ENCODE measurements around the gene C2orf74.

The C2orf74 gene

DNA sequence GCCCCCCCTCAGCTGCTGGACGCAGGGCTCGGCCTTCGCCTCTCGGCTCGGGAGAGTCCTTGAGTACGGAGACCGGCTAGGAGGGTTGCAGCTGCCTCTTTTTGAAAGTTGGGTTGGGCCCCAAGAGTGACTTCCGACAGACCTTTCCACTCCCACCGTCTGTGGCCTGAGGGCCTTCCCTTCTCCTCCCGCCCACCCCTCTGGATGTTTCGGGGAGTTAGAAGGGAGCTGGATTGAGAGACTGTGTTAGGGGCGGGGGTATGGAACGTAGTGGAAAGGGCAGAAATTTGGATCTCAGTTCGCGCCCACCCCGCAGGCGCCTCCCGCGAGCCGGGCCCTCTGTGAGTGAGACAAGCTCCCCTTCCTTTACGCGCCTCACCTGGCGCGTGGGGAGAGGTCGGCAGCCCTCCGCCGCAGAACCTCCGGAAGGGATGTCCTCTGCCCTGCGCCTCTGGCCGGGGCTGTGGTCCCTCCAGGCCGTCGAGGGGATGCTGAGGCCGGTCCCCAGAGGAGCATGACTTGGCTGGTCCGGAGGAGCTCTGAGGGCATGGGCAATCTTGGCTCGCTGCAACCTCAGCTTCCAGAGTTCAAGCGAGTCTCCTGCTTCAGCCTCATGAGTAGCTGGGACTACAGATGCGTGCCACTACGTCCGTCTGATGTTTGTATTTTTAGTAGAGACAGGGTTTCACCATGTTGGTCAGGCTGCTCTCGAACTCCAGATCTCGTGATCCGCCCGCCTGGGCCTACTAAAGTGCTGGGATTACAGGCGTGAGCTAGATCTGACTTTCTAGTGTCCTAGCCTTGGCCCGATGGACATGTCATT is 15.9 kb downstream of the C2orf74 start:
- TF ChIP-seq, protein P1, sequence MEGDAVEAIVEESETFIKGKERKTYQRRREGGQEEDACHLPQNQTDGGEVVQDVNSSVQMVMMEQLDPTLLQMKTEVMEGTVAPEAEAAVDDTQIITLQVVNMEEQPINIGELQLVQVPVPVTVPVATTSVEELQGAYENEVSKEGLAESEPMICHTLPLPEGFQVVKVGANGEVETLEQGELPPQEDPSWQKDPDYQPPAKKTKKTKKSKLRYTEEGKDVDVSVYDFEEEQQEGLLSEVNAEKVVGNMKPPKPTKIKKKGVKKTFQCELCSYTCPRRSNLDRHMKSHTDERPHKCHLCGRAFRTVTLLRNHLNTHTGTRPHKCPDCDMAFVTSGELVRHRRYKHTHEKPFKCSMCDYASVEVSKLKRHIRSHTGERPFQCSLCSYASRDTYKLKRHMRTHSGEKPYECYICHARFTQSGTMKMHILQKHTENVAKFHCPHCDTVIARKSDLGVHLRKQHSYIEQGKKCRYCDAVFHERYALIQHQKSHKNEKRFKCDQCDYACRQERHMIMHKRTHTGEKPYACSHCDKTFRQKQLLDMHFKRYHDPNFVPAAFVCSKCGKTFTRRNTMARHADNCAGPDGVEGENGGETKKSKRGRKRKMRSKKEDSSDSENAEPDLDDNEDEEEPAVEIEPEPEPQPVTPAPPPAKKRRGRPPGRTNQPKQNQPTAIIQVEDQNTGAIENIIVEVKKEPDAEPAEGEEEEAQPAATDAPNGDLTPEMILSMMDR (IDR thresholded peaks at IDR 0.05; ENCODE audit: insufficient read depth, low read length, missing control alignments) = no peak

DNA sequence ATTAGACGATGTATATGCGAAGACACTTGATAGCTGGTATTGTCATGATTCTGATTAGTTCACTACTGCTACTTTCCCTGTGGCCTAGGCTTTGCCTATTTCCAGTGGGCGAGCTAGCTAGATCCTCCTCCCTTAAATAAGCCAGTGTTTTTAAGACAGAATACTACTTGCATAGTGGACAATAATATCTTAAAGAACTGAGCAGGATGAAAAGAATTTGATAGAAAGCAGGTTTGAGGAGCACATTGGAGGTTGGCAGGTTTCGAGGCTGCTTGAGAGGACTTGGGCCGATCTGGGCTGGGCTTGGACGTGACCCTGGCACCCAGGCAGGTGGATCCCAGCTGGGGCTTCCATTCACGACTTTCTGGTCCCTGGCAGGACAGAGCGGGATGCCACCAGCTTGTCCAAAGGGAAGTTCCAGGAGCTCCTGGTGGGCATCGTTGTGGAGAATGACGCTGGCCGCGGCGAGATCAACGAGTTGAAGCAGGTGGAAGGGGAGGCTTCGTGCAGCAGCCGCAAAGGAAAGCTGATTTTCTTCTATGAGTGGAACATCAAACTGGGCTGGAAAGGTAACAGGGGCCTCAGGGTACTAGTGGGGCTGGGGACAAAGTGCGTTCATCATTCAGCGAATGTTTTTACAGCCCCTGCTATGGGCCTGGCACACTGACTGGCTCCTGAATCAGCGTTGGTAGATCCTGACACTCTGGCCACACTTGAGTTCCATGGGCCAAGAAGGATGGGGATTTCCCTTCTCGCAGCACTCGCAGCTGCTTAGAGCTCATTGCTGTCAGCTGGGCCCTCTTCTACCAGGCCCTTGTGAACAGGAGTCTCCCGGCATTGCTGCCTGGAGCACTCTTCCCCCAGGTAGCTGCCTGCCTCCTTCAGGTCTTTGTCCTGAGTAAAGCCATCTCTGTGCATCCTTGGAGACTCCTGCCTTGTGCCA is 16.9 kb downstream of the C2orf74 start:
- CTCF ChIA-PET = interaction anchor here (1.7 kb wide), 1 partner anchor 44 kb away, joined by 5 read pairs; no protein-coding TSS in a partner anchor
- TF ChIP-seq, protein P1 (IDR thresholded peaks at IDR 0.05; ENCODE audit: insufficient read depth, low read length, missing control alignments) = no peak
- POLR2A ChIA-PET = no interaction called here
- H3K4me3 ChIP-seq (ENCODE audit: low read depth, low read length) = peak overlapping the region; percentile 77
- DNase-seq (ENCODE audit: low read depth, low spot score) = no peak

More for the DNA sequence above, 15.9 kb downstream of the C2orf74 start:
- no peak for DNase-seq (ENCODE audit: low read depth, low spot score)
- H3K4me3 ChIP-seq (ENCODE audit: low read depth, low read length) = peak overlapping the region; percentile 77
- CTCF ChIA-PET = interaction anchor here (1.7 kb wide), 1 partner anchor 43 kb away, joined by 5 read pairs; no protein-coding TSS in a partner anchor
- POLR2A ChIA-PET = interaction anchor here (0.7 to 1.0 kb wide), 2 partner anchors 102 to 152 kb away, joined by 3 to 4 read pairs; no protein-coding TSS in a partner anchor

DNA sequence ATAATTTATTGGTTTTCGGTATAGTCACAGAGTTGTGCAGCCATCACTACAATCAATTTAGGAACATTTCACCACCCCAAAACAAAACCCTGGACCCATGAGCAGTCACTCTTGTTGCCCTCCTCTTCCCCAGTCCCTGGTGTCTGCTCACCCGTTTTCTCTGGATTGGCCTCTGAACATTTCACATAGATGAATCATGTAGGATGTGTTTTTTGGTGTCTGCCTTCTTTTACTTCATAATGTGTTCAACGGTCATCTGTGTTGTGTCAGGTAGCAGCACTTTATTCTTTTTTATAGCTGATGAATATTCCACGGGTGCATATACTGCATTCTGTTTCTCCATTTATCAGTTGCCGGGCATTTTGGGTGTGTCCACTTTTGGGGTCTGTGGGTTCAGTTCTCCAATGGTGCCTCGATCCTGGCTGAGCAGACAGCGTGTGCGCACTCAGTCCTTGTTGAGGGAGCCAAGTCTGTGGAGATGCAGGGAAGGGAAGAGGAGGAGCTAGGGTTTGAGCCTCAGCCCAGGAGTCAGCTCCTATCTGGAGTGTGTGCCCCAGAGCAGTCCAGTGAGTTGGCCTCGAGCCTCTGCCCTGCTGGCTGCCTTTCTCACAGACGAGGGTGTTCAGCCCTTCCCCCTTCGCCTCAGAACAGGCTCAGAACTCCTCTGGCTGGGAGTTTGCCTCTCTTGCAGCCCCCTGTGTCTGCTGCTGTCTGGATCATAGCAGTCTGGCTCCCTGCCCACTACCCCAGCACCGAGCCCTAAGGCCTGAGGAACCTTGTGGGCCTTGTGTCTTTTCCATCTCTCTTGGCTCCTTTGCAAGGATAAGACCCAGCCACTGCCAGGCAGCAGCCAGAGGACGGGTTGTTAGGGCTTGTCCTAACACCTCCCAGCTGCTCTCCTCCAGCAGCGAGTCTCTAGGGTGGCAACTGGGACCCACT is 18.0 kb downstream of the C2orf74 start:
- ChIA-PET POLR2A (no interaction called here), CTCF (no interaction called here)
- DNase-seq (ENCODE audit: low read depth, low spot score) = no peak
- no peak overlapping the region; the same call in 1 of the 2 replicates for H3K4me3 ChIP-seq (ENCODE audit: low read depth, low read length)
- TF ChIP-seq, protein P1 (IDR thresholded peaks at IDR 0.05; ENCODE audit: insufficient read depth, low read length, missing control alignments) = no peak

DNA sequence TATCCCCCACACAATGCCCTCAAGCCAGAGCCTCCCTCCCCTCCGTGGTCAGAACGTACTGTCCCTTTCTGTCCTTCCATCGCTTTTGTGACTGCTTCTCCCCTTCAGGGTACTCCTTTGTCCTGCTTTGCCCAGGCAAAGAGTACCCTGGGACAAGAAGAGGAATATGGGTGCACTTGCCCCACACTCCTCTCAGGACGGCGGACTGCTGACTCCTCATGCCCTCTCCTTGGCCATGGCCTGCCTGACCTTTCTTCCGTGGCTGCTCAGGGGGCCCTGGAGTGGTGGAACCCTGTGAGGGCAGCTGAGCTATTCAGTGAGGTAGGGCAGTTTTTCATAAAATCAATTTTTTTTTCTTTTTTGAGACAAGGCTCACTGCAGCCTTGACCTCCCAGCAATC is 18.7 kb downstream of the C2orf74 start:
- ChIA-PET CTCF (no interaction called here), POLR2A (no interaction called here)
- TF ChIP-seq, protein P1 (IDR thresholded peaks at IDR 0.05; ENCODE audit: insufficient read depth, low read length, missing control alignments) = no peak
- no peak overlapping the region for H3K4me3 ChIP-seq (ENCODE audit: low read depth, low read length)
- DNase-seq (ENCODE audit: low read depth, low spot score) = no peak

DNA sequence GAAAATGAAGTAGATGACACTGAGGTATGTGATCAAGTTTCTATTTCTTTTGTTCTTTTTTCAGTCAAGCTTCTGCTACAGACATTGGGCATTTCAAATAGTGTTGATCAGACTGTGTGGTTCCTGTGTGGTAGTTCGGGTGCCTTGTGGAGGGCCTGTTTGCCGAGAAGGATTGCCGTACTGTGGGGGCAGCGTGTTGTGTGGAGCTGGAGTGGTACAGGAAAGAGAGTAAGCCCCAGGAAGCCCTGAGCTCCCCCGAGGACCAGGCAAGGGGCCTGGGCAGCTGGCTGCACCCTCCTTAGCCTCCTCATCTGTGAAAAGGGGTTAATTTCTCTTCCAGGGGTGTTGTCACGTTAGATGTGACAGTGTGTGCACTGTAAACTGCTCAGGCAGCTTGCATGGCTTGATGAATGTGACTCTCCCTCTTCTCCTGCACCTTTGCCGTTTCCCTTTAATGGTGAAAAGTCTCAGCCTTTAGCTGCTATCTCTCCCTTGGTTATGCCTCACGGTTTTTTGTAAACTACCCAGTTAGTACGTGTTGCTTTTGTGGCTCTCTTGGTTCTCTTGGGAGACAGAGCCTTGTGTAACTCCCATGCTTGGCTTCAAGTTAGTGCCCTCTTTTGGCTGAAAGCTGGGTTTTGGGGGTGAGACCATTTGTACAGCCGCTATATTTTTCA is 19.5 kb downstream of the C2orf74 start:
- no peak overlapping the region for H3K4me3 ChIP-seq (ENCODE audit: low read depth, low read length)
- CTCF ChIA-PET = no interaction called here
- TF ChIP-seq, protein P1 (IDR thresholded peaks at IDR 0.05; ENCODE audit: insufficient read depth, low read length, missing control alignments) = no peak
- POLR2A ChIA-PET = interaction anchor here (0.5 to 1.0 kb wide), 3 partner anchors 11 to 300 kb away, joined by 3 to 4 read pairs (median 4); no protein-coding TSS in a partner anchor
- no peak for DNase-seq (ENCODE audit: low read depth, low spot score)

All from AG04449 (cell line).